IgD-negative memory B cell (primary cell): Measurements from ENCODE around the gene ZNF133. TPM values are rescaled to one million over a fixed set of nuclear protein-coding genes. Genes with fewer than 3 reads are reported as not detected.

Source experiments
- H3K27ac Mint-ChIP-seq, 3 donors: one replicate each; pipeline ENCODE4 v1.8.0; 2020 to 2022; ENCODE audit warnings: mild to moderate bottlenecking in 3 of 3, mixed read lengths in 3 of 3, moderate library complexity in 1 of 3
- H3K27me3 Mint-ChIP-seq: one replicate; pipeline ENCODE4 v1.8.0; 2021; ENCODE audit warnings: mixed read lengths
- H3K36me3 Mint-ChIP-seq: one replicate; pipeline ENCODE4 v1.8.0; 2020; ENCODE audit warnings: mild to moderate bottlenecking, mixed read lengths
- H3K4me1 Mint-ChIP-seq, 3 donors: one replicate each; pipeline ENCODE4 v1.8.0; 2020 to 2022; ENCODE audit warnings: mixed read lengths in 3 of 3, mild to moderate bottlenecking in 1 of 3
- H3K4me3 Mint-ChIP-seq, 4 donors: one replicate each; pipeline ENCODE4 v1.8.0; 2020 to 2022; ENCODE audit warnings: mild to moderate bottlenecking in 4 of 4, mixed read lengths in 4 of 4, moderate library complexity in 3 of 4
- H3K9me3 Mint-ChIP-seq, 3 donors: one replicate each; pipeline ENCODE4 v1.8.0; 2020 to 2021; ENCODE audit warnings: mixed read lengths in 3 of 3, mild to moderate bottlenecking in 1 of 3
- polyA plus RNA-seq: library from polyadenylated mRNA; unstranded; fragments of 300-500 nt; fragmentation: Illumina TruSeq; gene quantifications from one replicate; pipeline ENCODE4 v1.2.3, GENCODE V29; 2021

Gene ZNF133
- polyA plus RNA-seq, 1 donor from 2014 or later, result 9.0 TPM

DNA sequence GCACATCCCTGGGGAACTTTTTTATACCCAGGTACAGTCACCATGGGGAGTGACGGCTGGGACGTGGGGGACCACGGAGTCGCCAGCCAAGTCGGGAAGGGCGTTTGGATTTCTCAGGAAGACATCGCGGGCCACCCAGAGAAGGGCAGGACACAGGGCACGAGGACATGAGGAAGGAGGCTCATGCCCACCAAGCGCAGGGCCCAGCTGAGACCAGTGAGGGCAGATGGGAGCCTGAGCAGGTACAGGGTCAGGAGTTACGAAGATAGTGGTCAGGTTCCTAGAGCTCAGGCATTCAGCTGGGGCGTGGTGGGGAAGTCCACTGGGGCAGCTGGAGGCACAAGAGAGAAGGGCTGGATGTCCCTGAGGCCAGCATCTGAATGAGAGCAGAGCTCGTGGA, 74.6 kb downstream of the ZNF133 start:
- Mint-ChIP-seq H3K27ac (no peak overlapping the region), H3K27me3 (peaks cover 6% of the 10 kb centered on the region), H3K4me1 (no peaks in the 10 kb centered on the region), H3K36me3 (no peaks in the 10 kb centered on the region), H3K4me3 (no peak overlapping the region), H3K9me3 (no peaks in the 10 kb centered on the region)

DNA sequence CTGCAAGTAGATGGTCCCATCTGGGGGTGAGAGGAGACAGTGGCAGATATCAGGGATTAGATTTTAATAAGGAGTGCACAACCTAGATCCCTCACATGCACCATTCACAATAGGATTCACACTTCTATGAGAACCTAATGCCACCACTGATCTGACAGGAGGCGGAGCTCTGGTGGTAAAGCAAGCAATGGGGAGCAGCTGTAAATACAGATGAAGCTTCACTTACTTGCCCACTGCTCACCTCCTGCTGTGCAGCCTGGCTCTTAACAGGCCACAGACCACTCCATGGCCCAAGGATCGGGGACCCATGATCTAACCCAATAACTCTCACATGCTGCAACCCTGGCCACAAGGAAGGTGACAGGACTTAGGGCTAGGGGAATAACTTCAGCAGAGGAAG, 75.4 kb downstream of the ZNF133 start:
- Mint-ChIP-seq H3K27ac (no peak overlapping the region), H3K9me3 (no peaks in the 10 kb centered on the region), H3K4me3 (no peak overlapping the region), H3K27me3 (peaks cover 6% of the 10 kb centered on the region), H3K36me3 (no peaks in the 10 kb centered on the region), H3K4me1 (no peaks in the 10 kb centered on the region)

DNA sequence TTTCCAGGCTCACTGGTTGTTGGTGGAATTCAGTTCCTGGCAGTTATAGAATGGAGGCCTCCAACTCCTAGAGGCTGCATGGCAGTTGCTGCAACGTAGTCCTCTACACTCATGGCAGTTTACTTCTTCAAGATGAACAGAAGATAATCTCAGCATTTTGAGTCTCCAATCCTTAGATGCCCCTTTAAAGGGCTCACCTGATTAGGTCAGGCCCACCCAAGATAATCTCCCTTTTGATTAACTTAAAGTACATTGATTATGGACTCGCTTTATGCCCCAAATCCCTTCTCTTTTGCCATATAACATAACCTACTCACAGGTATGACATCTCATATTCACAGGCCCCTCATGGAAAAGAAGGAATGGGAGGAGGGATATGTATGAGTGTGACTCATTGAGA, 76.4 kb downstream of the ZNF133 start:
- peaks cover 0 to 3% (median 0%) of the 10 kb centered on the region in 3 donors for H3K9me3 Mint-ChIP-seq

More for the DNA sequence above, 76.4 kb downstream of the ZNF133 start:
- Mint-ChIP-seq H3K4me1 (no peaks in the 10 kb centered on the region), H3K27ac (no peak overlapping the region), H3K4me3 (no peak overlapping the region), H3K36me3 (no peaks in the 10 kb centered on the region), H3K27me3 (peaks cover 6% of the 10 kb centered on the region)

Other genes starting within 250 kb of the ZNF133 start
- not detected for gene OVOL2, start 230.6 kb upstream of the ZNF133 start, polyA plus RNA-seq
- 19.4 TPM for gene KAT14, start 150.7 kb upstream of the ZNF133 start, polyA plus RNA-seq
- 24.3 TPM for gene PET117, start 150.7 kb upstream of the ZNF133 start, polyA plus RNA-seq
- gene DZANK1, start 178.5 kb downstream of the ZNF133 start, polyA plus RNA-seq, result 2.2 TPM
- gene POLR3F, start 178.9 kb downstream of the ZNF133 start, polyA plus RNA-seq, result 9.0 TPM
- 11.9 TPM for gene RBBP9, start 208.7 kb downstream of the ZNF133 start, polyA plus RNA-seq
- 41.1 TPM for gene SEC23B, start 219.4 kb downstream of the ZNF133 start, polyA plus RNA-seq